Measurements from ENCODE around the gene AP1S3.

AP1S3 gene

DNA sequence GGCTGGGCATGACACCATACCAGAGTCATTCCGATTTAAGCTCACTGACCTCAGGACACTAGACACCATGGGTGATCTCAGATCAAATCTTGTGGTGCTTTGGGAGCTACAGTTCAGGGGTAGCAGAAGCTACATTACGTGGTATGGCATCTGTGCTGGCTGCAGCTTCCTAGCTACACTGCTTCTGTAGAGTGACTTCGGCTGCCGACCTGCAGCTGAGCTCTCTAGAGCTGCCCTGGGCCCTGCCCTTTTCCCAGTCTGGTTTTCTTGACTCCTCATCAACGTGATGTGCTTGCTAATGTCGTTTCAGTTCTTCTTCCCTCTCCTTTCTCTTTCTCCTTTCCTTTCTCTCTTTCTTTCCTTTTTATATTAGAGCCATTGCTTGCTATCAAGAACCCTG is 100.2 kb downstream of the AP1S3 start:
- Histone ChIP-seq H3K4me3 (replicated peaks; ENCODE audit: low read depth, low read length) (no peak overlapping the region), H3K27me3 (replicated peaks; ENCODE audit: control insufficient read depth, insufficient read depth, low read length) (no peaks in the 10 kb centered on the region), H3K36me3 (ENCODE audit: control insufficient read depth, insufficient read depth, low read length) (no peaks in the 10 kb centered on the region)
- DNase-seq (ENCODE audit: extremely low read depth, insufficient read length) = no peak
- TF ChIP-seq, protein P1, sequence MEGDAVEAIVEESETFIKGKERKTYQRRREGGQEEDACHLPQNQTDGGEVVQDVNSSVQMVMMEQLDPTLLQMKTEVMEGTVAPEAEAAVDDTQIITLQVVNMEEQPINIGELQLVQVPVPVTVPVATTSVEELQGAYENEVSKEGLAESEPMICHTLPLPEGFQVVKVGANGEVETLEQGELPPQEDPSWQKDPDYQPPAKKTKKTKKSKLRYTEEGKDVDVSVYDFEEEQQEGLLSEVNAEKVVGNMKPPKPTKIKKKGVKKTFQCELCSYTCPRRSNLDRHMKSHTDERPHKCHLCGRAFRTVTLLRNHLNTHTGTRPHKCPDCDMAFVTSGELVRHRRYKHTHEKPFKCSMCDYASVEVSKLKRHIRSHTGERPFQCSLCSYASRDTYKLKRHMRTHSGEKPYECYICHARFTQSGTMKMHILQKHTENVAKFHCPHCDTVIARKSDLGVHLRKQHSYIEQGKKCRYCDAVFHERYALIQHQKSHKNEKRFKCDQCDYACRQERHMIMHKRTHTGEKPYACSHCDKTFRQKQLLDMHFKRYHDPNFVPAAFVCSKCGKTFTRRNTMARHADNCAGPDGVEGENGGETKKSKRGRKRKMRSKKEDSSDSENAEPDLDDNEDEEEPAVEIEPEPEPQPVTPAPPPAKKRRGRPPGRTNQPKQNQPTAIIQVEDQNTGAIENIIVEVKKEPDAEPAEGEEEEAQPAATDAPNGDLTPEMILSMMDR (IDR thresholded peaks at IDR 0.05; ENCODE audit: insufficient read depth, low read length, poor library complexity, severe bottlenecking) = no peak

DNA sequence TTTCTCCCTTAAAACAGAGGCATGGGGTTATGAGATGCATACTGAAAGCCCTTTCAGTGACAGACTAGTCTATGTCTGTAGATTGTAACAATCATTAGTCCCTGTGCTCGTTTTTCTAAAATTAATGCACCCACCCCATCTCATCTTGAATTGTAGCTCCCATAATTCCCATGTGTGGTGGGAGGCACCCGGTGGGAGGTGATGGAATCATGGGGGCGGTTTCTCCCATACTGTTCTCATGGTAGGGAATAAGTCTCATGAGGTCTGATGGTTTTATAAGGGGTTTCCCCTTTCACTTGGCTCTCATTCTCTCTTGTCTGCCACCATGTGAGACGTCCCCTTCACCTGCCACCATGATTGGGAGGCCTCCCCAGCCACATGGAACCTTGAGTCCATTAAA is 100.9 kb downstream of the AP1S3 start:
- no peaks in the 10 kb centered on the region for H3K36me3 ChIP-seq (ENCODE audit: control insufficient read depth, insufficient read depth, low read length)
- no peak for DNase-seq (ENCODE audit: extremely low read depth, insufficient read length)
- TF ChIP-seq, protein P1 (IDR thresholded peaks at IDR 0.05; ENCODE audit: insufficient read depth, low read length, poor library complexity, severe bottlenecking) = no peak
- no peak overlapping the region for H3K4me3 ChIP-seq (replicated peaks; ENCODE audit: low read depth, low read length)
- no peaks in the 10 kb centered on the region for H3K27me3 ChIP-seq (replicated peaks; ENCODE audit: control insufficient read depth, insufficient read depth, low read length)

DNA sequence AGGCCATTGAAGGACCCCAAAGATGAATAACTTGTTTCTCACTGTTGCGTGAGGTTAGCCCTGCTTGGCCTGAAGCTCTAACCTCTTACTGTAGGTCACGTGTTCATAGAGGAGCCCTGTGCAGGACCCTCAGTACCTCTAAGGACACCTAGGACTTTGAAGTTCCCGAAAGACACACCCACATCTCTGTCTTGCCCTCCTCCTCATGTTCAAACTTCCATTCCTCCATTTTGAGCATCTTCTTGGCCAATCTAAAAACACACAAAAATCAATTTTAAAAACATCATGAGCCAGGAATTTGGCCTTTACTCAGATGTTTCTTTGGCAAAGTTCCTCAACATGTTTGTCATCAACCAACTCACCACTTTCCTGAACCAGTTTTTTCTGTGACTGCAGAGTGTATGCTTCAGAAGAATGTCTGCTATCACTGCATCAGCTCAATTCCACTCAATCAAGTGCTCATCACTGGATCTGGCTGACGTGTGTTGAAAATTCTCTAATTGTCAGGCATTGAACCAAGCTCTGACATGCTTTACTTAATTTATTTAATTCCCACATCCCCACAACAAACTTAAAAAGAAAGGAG is 101.6 kb downstream of the AP1S3 start:
- H3K4me3 ChIP-seq (replicated peaks; ENCODE audit: low read depth, low read length) = no peak overlapping the region
- H3K36me3 ChIP-seq (ENCODE audit: control insufficient read depth, insufficient read depth, low read length) = no peaks in the 10 kb centered on the region
- DNase-seq (ENCODE audit: extremely low read depth, insufficient read length) = no peak
- H3K27me3 ChIP-seq (replicated peaks; ENCODE audit: control insufficient read depth, insufficient read depth, low read length) = no peaks in the 10 kb centered on the region
- TF ChIP-seq, protein P1 (IDR thresholded peaks at IDR 0.05; ENCODE audit: insufficient read depth, low read length, poor library complexity, severe bottlenecking) = no peak

DNA sequence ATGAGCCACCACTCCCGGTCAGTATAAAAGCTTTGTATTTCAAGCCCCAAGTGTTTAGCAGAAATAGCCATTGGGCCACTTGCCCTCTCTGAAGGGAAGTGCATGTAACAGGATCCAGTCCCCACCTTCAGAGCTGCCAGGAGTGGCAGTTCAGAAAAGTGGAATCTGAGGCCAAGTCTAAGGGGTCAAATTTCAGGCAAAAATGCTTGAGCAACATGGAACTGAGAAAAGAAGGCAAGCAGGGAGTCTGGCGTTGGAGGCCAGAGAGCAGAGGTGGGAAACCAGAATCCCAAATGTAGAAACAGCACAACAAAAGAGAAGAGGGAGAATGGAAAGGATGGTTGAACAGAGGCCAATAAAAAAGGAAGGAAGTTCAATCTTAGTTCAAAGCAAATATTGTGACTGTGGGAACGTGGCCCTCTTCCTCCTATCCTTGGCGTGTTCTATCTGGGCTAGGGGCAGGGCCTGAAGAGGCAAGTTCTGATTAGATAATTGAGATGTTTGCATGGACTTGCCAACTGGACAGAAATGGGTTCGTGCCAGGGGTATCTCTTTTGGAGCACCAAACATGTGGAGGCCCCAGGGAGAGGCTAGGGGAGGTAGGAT is 102.2 kb downstream of the AP1S3 start:
- Histone ChIP-seq H3K36me3 (ENCODE audit: control insufficient read depth, insufficient read depth, low read length) (no peaks in the 10 kb centered on the region), H3K27me3 (replicated peaks; ENCODE audit: control insufficient read depth, insufficient read depth, low read length) (no peaks in the 10 kb centered on the region), H3K4me3 (replicated peaks; ENCODE audit: low read depth, low read length) (no peak overlapping the region)
- TF ChIP-seq, protein P1 (IDR thresholded peaks at IDR 0.05; ENCODE audit: insufficient read depth, low read length, poor library complexity, severe bottlenecking) = no peak
- no peak for DNase-seq (ENCODE audit: extremely low read depth, insufficient read length)

DNA sequence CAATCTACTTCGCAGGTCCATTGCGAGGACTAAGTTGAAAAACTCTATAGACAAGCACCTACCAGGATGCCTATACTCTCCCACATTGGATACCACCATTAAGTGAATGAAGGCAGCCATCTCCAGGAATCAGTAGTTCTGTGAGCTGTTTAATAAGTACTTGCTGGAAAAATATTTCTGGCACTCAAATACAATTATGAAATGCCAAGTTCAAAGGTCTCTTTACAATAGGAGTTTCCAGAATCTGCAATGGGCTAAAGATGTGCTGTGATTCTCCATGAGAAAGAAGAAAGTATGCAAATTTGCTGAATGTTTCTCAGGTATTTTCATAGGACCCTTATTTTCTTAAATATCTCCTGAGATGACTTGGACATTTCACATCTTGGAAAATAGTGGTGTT is 103.0 kb downstream of the AP1S3 start:
- Histone ChIP-seq H3K36me3 (ENCODE audit: control insufficient read depth, insufficient read depth, low read length) (no peaks in the 10 kb centered on the region), H3K4me3 (replicated peaks; ENCODE audit: low read depth, low read length) (no peak overlapping the region), H3K27me3 (replicated peaks; ENCODE audit: control insufficient read depth, insufficient read depth, low read length) (no peaks in the 10 kb centered on the region)
- TF ChIP-seq, protein P1 (IDR thresholded peaks at IDR 0.05; ENCODE audit: insufficient read depth, low read length, poor library complexity, severe bottlenecking) = no peak
- no peak for DNase-seq (ENCODE audit: extremely low read depth, insufficient read length)
